Brain pericyte (primary cell): Measurements from ENCODE around the gene CRYGB.
A peak's percentile ranks its signal among the peaks of the same experiment; 100 is the strongest.

Source experiments
- DNase-seq: peaks from one replicate; pipeline ENCODE4 v3.0.0-alpha.2; 2012; ENCODE audit warnings: low read depth, low spot score

Gene CRYGB, protein sequence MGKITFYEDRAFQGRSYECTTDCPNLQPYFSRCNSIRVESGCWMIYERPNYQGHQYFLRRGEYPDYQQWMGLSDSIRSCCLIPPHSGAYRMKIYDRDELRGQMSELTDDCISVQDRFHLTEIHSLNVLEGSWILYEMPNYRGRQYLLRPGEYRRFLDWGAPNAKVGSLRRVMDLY

DNA sequence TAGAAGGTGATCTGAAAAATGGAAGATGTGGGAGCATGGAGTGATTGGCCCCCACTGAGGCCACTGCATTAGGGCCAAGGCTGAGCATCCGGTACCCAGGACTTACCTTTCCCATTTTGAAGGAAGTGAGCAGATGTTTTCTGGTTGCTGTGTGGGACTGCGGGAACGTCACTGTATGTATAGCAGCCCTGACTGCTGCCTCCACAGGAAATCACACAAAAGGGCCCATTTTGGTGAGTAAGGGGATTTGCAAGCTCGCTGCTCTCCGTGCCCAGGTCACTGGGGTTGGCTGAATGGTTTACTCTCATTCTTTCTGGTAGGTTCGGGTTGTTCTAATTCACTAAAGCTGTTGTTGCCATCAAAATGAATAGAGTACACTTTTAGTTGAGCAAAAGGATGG, at the start of gene CRYGB:
Gene CRYGB, minus strand, starts transcription at position 153 of the 400 bp plus-strand sequence. Its CDS starts 38 bp downstream, at position 115.
- DNase-seq: no peak

DNA sequence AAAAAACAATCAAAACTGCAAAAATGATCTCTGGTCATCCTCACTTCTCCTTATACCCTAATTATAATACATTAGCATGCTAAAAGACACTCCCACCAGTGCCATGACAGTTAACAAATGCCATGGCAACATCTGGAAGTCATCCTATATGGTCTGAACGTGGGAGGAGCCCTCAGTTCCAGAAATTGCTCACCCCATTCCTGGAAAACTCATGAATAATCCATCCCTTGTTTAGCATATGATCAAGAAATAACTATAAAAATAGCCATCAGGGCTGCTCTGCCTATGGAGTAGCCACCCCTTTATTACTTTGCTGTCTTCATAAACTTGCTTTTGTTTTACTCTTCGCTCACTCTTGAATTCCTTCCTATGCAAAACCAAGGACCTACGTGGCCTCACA, 49.6 kb upstream of the CRYGB start:
- DNase-seq: no peak

DNA sequence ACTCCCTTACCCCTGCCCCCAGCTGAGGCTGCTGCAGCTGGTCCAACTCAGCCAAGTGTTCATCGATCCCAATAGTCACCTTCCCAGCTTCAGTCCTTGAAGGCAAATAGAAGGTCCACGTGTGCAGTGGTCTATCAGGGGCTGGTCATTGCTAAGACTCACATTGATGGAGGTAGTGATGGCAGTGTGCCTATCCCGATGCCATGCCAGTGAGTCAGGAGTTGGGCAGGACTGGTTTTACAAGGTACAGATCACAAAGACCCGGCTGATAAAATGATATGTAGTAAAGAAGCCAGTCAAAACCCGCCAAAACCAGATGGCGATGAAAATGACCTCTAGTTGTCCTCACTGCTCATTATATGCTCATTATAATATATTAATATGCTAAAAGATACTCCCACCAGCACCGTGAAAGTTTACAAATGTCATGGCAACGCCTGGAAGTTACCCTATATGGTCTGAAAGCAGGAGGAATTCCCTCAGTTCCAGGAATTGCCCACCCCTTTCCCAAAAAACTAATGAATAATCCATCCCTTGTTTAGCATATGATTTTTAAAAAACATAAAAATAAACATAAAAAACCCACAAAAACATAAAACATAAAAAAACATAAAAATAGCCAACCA, 46.8 kb upstream of the CRYGB start:
- DNase-seq: no peak

DNA sequence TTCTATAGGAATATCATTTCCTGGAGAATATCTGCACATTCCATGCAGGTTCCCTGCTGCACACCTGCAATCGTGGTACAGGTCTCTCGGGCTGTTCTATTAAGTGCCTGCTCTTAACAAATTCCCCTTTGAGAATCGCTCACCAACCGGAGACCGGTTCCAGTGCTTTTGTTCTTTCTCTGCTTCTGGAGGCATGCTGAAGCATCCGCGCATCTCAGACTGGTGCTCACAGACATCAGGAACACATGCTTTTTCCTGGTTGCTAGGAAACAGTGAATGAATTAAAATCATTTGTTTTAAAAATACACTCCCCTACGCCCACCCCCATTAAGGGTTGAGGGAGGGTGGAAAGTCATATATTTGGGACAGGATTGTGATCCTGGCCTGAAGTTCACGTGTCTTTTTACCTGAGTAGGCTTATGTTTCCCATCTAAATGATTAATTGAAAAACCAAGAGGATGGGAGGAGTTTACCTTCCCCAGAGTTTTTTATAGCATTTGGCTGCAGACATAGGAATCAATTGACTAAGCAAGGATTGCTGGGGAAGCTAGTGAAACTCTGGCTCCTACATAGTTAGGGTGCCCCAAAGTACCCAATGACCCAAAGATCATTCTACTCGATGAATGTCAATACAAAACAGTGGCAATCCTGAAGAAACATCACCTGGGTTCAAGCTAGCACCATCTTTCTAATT, 44.0 kb upstream of the CRYGB start, which contains the start of gene C2orf80:
Gene C2orf80, minus strand, starts transcription at position 221 of the 694 bp plus-strand sequence. CDS start 3,044 bp downstream, outside the sequence.
- no peak for DNase-seq

DNA sequence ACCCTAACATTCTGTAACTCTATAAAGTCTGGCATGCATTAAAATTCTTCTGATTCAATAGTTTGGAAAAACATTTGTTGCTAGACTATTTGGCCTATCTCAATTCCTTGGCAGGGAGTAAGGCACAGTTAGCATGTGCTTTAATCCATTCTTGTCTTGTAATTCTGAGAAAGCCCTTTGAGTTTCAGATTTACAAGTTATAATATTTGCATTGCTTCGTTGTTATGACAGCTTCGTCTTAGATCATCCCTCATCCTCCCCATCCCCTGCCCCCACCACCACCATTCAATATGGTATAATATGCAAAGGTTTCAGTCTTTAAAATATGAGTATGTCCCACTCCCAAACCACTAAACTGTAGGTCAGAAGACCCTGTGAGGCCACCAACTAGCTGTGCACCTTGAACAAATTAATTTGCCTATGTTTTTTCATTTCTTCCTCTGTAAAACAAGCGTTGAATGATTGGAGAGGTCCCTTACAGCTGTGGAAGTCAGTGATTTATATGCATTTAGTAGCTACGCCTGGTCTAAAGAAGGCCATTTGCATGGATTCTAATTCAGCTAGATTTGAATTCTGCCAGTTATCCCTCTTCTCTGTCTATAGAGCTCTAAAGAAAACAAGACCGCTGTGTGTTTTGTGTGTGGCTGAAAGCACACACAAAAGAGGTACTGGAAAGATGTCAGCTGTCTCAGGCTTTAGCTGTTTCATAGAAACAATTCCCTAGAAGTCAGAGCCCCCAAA, 43.3 kb upstream of the CRYGB start:
- no peak for DNase-seq

DNA sequence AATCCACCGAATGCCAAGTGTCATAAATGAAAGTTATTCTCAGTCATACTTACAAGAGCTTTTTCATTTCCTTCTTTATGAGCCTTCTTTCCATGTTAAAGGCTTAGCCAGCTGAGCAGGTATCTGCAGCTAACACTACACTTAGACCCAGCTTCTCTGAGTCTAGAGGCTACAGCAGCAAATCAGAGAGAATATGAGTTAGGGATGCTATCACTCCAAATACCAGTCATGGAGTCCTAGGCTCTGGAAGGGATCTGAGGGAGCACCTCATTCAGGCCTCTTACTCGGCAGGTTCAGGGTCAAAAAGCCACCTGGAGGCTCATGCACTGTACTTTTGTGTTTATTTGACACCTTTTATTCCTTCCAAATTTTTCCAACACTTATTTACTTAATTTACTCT, 40.9 kb upstream of the CRYGB start:
- no peak for DNase-seq

DNA sequence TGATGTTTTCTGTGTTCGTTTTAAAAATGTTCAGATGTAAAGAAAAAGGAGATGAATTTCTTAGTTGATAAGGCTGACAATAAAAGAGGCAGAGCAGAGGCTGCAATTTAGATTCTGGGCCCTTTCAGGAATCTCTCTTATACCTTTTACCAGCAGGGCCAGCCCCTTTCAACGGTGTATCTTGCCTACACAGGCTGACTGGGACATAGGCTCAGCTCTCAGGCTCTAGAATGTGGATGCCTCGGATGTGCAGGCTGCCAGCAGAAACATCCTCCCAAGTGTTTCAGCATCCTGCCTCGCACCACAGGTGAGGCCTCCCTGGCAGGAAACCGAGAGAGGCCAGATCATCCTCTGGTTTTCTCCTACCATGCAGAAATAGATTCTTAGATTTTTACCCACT, 40.5 kb upstream of the CRYGB start:
- no peak for DNase-seq

DNA sequence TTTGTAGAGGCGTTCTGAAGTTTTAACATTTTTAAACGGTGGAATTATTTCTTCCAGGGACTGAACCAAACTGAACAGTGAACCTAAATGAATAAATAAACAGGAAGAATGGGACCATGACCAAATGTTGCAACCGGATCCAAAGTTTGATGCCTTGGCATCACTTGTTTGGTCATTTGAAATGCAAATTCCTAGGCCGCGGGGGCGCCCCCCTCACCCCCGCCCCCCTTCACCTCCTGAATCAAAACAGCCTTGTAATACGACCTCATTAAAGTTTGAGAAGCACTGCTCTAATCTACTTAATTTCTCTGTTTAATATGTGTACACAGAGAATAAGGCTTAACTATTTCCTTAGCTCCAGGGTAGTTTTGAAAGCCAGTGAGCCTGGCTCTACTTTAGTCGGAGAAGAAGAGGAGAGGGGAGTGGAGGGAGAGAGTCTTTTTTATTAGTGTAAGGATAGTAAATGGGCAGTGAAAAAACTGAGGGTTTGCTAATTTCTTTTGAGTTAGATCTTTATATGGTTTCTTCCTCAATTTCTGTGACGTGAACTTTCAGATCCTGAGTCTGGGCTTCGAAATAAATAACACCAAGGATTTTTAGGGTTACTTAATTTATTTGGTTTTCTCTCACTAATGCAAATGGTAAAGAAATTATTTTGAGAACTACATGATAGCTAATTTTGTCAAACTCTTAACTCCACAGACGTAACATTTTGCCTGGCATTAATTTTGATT, 38.2 kb upstream of the CRYGB start:
- DNase-seq: no peak

DNA sequence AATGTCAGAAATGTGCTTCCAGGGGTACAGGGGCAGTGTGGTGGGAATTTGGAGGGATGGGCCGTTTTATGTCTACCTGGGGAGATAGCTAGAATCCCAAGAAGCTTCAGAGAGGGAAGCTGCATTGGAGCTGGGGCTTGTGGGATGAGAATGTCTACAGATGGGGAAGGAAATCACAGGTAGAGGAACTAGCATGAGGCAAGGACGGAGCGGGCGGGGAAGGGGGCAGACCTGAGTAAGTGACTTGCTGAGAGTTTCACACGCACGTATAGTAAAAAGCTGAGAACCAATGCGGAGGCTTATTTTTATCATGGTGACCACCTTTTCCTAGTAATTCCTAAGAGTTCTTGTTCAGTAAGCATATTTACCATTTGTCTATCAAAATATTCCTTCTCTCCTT, 37.6 kb upstream of the CRYGB start:
- DNase-seq: no peak

DNA sequence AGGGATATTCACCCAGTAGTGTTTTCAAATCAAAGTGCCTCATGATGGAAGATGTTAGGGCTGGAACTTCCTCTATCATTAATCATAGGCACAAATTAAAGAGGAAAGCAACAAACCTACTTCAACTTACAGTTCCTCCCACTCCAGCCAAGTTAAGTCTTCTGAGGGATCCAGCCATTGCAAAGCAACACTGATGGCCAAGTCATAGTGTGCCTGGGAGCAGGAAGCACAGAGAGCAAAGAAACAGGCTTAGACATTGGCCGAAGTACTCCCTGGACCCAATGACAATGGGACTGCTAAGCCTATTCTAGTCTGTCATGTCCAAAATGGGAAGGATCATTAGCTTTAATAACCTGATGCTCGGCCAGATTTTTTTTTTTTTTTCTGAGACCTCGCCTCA, 36.9 kb upstream of the CRYGB start:
- DNase-seq: no peak

DNA sequence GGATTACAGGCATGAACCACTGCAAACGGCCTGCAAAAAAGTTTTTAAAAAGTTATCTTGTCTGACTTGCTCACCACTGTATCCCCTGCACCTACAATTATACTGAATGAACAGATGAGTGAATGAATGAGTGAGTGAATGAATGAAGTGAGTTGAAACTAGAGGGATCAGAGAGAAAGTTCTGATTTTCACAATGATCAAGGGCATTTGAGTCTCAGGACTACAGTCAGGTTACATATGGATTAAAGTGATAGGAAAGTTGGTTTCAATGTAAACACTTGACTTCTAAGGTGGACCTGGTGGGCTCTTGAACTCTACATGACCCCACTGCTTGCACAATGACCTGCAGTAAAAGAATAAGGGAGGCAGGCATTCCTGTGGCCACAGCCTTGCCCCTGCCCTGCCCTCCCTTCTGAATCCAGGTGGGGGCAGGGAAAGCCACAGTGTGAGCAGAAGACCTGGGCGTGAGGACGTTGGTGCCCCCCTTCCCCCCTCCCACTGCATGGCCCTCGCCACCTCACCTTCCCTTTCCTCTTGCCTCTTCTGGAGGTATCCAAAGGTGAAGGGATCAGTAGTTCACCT, 33.2 kb upstream of the CRYGB start:
- DNase-seq: no peak

DNA sequence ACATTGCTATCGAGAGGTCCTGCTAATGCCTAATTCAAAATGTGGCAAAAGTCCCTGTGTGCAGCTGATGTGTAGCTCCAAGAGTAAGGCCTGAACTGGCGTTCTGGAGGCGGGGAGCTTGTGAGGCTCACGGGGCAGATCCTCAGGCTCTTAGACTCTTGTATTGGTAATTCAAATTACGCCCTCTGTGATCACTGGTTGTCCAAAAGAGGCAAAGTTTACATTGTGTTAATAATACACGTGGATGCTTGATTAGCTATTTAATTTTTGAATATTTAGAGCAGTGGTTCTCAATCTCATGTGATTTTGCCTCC, 29.8 kb upstream of the CRYGB start:
- DNase-seq: no peak

DNA sequence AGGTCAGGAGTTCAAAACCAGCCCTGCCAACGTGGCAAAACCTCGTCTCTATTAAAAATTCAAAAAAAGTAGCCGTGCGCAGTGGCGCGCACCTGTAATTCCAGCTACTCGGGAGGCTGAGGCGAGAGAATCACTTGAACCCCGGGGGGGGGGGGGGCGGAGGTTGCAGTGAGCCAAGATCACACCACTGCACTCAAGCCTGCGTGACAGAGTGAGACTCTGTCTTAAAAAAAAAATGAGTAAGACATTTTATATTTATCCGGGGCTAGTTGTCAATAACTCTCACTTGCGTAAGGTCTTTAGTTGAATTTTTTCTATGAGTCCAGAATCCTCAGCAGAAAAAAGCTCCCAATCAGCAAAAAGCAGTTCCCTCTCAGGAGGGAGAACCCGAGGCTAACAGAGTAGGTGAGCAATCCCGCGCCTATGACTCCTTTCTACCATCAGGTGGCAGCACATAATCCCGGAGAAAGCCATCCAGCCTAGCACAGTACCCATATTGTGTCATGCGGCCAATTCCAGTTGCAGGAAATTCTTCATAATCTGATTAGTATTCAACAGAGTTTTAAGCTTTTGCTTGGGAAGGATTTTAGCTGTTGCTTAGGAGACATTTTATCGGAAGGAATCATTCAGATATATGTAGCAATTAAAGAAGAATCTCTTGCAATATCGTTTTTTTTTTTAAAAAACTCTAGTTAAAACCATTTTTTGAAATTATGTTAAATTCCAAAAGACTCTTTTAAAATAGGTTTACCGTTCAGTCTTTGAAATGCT, 29.3 kb upstream of the CRYGB start:
- peak; percentile 31 for DNase-seq

DNA sequence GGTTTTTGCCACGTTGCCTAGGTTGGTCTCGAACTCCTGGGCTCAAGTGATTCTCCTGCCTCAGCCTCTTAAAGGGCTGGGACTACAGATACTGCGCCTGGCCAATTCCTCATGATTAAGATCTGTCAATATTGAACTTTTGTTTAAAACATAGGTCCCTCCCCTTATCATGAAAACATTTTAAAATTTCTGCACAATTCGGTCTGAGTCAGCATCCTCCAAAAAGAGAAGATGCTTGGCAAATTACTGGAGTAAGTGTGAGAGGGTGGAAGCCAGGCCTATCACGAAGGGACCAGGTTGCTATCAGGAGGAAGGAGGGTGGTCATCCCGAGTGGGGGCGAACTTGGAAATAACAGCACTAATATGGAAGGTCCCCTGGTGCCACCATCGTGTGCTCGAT, 28.2 kb upstream of the CRYGB start:
- no peak for DNase-seq

DNA sequence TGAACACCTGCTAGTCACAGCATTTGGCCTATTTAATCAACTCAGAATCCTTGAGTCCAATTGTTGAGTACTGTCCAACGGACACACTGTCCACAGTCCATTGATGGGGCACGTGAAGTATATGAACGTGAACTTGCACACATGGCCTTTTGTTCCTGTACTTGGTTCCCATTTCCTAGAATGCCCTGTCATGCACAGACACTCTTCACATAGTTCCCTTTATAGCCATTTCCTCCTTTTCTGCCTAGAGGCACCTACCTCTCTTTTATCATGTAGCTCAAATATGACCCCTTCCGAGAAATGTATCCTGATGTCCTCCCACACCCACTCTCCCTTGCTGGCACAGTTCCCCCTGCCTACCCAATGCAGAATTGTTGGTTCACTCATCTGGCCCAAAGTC, 26.2 kb upstream of the CRYGB start:
- no peak for DNase-seq

DNA sequence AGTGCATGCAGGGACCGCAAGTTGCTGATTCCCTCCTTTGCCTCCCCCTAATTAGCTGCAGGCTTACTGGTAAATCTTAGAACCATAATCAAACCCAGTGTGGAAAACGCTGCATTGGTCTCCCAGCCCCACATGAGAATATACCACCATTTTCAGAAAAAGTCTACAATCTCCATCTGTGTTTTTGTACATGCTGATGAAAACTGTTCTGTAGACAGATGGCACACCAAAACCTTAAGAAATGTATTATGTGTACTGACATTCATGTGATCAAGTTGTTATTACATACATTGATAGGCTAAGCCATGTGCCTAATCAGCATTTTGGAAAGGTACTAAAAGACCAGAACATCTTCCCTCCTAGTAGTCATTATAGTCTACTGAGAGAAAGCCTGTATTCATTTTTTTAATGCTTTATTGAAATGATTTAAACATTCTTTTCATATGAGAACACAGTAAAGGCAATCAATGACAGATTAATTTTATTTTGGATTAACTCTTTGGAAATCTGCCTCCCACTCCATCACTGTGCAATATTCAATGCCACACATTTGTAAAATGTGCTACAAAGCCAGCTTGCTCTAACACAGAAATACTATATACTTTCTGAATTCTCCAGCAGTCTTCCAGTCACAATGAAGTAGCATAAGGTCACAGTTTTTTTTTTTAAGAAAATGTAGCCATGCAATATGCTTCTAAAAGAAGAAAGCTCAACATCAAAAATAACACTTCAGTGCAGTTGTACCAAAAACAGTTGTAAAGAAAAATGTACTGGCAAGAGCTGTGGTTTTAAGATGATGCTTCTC, 19.2 kb upstream of the CRYGB start:
- no peak for DNase-seq

DNA sequence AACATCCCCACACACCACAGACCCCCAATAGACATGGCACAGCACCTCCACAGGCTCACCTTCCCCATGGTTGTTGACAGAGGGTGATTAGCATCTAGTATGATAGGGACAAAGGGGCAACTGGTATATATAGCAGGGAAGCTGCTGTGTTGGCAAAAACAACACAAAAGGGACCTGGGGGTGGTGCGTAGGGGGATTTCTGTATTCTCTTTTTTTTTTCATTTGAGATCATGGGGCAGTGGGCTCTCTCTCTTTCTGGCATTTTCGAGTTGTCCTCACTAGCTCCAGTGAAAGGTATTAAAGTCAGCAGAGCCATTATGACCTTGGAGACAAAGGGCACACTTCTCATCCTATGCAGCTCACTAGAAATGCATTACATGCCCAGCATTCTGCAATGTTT, 17.5 kb upstream of the CRYGB start, which contains the start of gene CRYGA:
Gene CRYGA, minus strand, starts transcription at position 101 of the 400 bp plus-strand sequence. Its CDS starts 33 bp downstream, at position 68.
- DNase-seq: no peak

DNA sequence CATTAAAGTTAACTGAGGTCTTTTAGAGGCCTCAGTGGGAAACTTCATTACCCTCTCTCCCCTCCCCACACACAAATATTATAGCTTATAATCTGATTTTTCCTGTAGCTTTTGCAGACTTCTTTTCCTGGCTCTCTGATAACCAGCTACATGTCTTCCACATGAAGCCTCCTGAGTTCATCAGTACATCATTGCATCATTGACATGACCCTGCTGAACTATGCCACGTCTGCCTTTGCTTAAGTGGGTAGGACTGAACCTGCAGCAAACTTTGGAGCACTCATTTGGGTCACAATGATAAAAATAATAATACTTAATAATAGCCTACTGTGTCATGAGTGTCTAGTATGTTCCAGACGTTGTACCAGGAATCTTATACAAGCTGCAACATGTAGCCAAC, 10.5 kb upstream of the CRYGB start:
- no peak for DNase-seq

DNA sequence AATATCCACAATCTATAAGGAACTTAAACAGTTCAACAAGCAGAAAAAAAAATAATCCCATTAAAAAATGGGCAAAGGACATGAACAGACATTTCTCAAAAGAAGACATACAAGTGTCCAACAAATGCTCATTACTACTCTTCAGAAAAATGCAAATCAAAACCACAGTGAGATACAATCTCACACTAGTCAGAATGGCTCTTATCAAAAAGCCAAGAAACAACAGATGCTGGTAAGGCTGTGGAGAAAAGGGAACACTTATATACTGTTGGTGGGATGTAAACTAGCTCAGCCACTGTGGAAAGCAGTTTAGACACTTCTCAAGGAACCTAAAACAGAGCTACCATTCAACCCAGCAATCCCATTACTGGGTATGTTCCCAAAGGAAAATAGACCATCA, 7.2 kb upstream of the CRYGB start:
- no peak for DNase-seq

DNA sequence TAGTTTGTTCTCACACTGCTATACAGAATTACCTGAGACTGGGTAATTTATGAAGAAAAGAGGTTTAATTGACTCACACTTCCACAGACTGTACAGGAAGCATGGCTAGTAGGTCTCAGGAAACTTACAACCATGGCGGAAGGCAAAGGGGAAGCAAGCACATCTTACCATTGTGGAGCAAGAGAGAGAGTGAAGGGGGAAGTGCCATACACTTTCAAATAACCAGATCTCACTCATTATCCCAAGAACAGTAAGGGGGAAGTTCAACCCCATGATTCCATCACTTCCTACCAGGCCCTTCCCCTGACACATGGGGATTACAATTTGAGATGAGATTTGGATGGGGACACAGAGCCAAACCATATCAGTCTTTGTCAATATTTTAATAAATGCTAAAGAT, 5.0 kb upstream of the CRYGB start:
- DNase-seq: no peak
